ENCODE data around the gene ST8SIA5. TPM values are rescaled to one million over a fixed set of nuclear protein-coding genes. Genes with fewer than 3 reads are reported as not detected.

ST8SIA5 gene
- total and polyA plus RNA-seq, 7 donors, result under 0.01 to 0.81 (median 0.22) TPM; not detected in 3

GRCh38 chr18:46705521-46705920 is 51.3 kb downstream of the ST8SIA5 start:
- Histone ChIP-seq H3K27me3 (no peaks in the 10 kb centered on the region), H3K27ac (no peak overlapping the region), H3K4me1 (no peaks in the 10 kb centered on the region), H3K9me3 (no peaks in the 10 kb centered on the region), H3K4me3 (no peak overlapping the region), H3K36me3 (no peaks in the 10 kb centered on the region)
- WGBS, 2 donors, result 43 to 58% methylated on average over 5 of the region's 5 CpGs
- TF ChIP-seq CTCF (IDR thresholded peaks at IDR 0.05) (no peak), POLR2A (IDR thresholded peaks at IDR 0.05) (no peak), EP300 (IDR thresholded peaks at IDR 0.05) (no peak), POLR2AphosphoS5 (IDR thresholded peaks at IDR 0.05) (no peak)
- DNase-seq, result no peak
- intact Hi-C loops (cut with DNase I), result no loop called here

GRCh38 chr18:46704816-46705215 is 52.0 kb downstream of the ST8SIA5 start:
- intact Hi-C loops (cut with DNase I), result no loop called here
- Histone ChIP-seq H3K27me3 (no peaks in the 10 kb centered on the region), H3K27ac (no peak overlapping the region), H3K36me3 (no peaks in the 10 kb centered on the region), H3K4me1 (no peaks in the 10 kb centered on the region), H3K9me3 (no peaks in the 10 kb centered on the region), H3K4me3 (no peak overlapping the region)
- TF ChIP-seq POLR2A (IDR thresholded peaks at IDR 0.05) (no peak), EP300 (IDR thresholded peaks at IDR 0.05) (no peak), CTCF (IDR thresholded peaks at IDR 0.05) (no peak), POLR2AphosphoS5 (IDR thresholded peaks at IDR 0.05) (no peak)
- DNase-seq, result no peak
- 82 to 92% methylated on average over 4 of the region's 4 CpGs for WGBS, 2 donors

- 63 to 69% methylated on average over 7 of the region's 7 CpGs for WGBS, 2 donors
- Histone ChIP-seq H3K4me1 (no peaks in the 10 kb centered on the region), H3K9me3 (no peaks in the 10 kb centered on the region), H3K27ac (no peak overlapping the region), H3K36me3 (no peaks in the 10 kb centered on the region), H3K27me3 (no peaks in the 10 kb centered on the region), H3K4me3 (no peak overlapping the region)
- intact Hi-C loops (cut with DNase I), result no loop called here
- DNase-seq, result no peak
- TF ChIP-seq POLR2A (IDR thresholded peaks at IDR 0.05), result no peak
- TF ChIP-seq POLR2AphosphoS5 (IDR thresholded peaks at IDR 0.05), result no peak
- no peak for TF ChIP-seq EP300 (IDR thresholded peaks at IDR 0.05)
- TF ChIP-seq CTCF (IDR thresholded peaks at IDR 0.05), result no peak
These were observed 52.7 kb downstream of the ST8SIA5 start for GRCh38 chr18:46704189-46704588.

GRCh38 chr18:46702471-46702870 is 54.4 kb downstream of the ST8SIA5 start:
- WGBS, 2 donors, result 86 to 91% methylated on average over 6 of the region's 6 CpGs
- Histone ChIP-seq H3K27me3 (no peaks in the 10 kb centered on the region), H3K27ac (no peak overlapping the region), H3K4me3 (no peak overlapping the region), H3K9me3 (no peaks in the 10 kb centered on the region), H3K4me1 (no peaks in the 10 kb centered on the region), H3K36me3 (no peaks in the 10 kb centered on the region)
- no peak for TF ChIP-seq CTCF (IDR thresholded peaks at IDR 0.05)
- TF ChIP-seq POLR2A (IDR thresholded peaks at IDR 0.05), result no peak
- no peak for TF ChIP-seq EP300 (IDR thresholded peaks at IDR 0.05)
- TF ChIP-seq POLR2AphosphoS5 (IDR thresholded peaks at IDR 0.05), result no peak
- DNase-seq, result no peak
- intact Hi-C loops (cut with DNase I), result no loop called here

GRCh38 chr18:46700066-46700824 is 56.6 kb downstream of the ST8SIA5 start:
- no peak for DNase-seq
- intact Hi-C loops (cut with DNase I), result no loop called here
- Histone ChIP-seq H3K36me3 (no peaks in the 10 kb centered on the region), H3K4me1 (no peaks in the 10 kb centered on the region), H3K4me3 (no peak overlapping the region), H3K9me3 (no peaks in the 10 kb centered on the region), H3K27ac (no peak overlapping the region), H3K27me3 (no peaks in the 10 kb centered on the region)
- TF ChIP-seq POLR2A (IDR thresholded peaks at IDR 0.05) (no peak), EP300 (IDR thresholded peaks at IDR 0.05) (no peak), POLR2AphosphoS5 (IDR thresholded peaks at IDR 0.05) (no peak), CTCF (IDR thresholded peaks at IDR 0.05) (no peak)
- WGBS, 2 donors, result 70 to 71% methylated on average over 5 of the region's 5 CpGs

Measured in sigmoid colon (tissue), 7 donors.